LoVo (cell line): ENCODE results near the gene TGFBR1.

Source experiments
- DNase-seq: peaks from one replicate; pipeline ENCODE4 v3.0.0-alpha.2; 2016; ENCODE audit warnings: low spot score

The TGFBR1 gene

DNA sequence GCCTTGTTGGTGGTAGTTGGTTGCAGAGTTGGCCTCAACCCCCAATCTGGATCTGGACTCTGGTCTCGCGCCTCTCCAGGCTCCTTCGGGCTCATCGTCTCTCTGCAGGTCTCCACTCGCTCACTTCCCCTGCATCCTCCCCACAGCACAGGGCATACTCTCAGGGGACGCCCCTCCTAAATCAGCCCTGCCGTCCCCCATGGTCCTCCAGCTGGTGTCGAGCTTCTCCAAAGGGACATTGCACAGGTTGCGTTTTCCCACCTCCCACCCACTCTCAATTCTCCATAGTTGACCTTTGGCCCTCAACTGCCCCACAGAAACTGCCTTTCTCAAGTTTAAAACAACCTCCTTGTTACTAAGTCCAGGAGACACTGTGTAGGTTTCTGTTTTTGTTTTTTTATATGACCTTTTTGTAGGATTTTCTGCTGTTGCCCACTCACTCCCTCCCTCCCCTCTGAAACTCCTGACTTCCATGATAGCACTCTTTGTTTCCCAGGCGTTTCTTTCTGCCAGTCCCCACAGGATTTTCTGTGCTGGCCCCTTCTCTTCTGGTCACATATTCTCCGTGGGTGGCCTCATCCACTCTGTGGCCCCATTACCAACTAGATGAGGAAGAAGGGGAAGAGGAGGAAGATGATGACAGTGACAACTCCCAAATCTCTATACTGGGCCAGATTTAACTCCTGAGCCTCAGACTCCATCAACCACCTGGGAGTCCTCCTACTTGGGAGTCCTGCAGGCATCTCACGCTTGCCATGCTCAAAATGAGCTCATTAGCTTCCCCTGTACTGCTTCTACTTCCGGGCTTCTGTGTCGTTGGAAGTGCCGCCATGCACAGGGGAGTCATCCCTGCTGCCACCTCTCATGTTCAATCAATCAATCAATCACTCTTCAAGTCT is 66.6 kb downstream of the TGFBR1 start:
- DNase-seq = no peak

DNA sequence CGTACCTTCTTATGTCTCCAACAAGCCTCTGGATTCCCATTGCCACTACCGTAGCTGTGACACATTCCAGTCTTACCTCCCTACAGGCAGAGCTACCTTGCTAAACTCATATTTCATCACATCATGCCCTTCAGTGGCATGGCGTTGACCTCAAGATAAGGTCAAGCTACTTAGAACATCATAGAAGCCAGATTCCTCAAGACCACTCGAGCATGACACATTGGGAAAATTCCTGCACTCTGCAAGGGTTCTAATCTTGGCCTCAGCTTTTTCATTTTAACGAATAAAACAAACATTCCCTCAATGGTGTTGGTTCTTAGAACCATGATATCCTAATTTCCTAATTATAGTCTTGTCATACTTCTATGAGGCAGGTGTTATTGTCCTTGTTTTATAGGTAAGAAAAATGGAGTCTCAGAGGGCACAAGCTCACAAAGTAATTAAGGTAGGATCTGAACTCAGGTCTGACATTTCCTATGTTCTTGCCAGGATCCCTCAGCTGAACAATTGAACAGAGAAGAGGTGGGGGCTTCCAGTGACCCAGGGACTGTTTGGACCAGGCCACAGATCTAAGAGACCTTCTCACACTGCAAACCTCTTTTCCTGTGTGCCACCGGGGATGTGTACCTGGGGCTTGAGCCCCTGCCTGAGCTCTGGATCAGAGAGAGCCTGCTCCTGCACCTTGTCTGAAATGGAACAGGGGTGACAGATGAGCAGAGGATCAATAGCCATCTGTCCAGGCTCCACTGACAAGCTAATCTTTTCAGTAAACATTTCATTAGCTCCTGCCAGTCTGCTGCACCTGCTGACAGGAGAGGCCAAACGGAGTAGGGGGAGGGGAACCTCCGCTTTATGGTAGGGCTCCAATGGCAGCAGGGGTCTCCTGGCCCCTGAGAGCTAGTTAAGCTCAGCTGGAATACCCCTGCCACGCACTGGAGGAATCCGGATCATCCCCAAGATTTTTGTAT is 67.5 kb downstream of the TGFBR1 start:
- no peak for DNase-seq

DNA sequence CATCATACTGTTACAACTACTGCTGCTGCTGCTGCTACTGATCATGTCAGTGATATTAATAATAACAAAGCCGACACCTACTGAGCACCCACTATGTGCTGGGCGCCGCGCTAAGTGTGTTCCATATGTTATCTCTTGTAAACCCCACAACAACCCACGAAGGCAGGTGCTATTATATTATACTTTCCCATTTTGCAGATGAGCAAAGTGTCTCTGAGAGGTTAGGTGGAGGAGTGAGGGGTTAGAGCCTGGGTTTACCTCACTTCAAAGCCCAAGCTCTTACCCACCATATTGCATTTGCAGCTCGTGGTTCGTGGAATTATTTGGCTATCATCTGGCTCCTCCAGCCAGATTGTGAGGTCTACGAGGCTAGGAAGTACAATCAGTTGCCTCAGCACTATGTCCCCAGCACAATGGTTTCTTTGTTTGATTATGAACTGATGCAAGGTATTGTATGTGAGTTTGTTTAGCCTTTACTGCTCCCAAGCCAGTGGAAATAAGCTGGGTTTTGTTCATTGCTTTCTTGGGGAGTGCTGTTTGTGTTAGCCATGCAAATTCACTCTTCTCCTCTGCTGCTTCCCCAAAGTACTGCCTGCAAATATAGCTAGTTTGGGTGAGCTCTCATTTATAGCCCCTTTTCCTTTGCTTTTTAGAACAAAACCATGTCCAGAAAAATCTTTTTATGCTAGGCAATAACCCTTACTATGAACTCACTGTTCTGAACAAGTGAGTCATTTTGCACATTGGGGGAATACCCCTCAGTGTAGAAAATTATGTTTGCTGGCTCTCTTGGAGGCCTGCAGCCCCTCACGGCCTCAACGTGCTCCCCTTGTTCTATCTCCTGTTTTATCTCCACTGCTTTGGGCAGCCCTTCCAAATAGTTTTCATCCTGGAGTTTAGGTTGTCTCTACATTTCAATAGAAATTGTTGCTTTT is 68.9 kb downstream of the TGFBR1 start:
- no peak for DNase-seq

DNA sequence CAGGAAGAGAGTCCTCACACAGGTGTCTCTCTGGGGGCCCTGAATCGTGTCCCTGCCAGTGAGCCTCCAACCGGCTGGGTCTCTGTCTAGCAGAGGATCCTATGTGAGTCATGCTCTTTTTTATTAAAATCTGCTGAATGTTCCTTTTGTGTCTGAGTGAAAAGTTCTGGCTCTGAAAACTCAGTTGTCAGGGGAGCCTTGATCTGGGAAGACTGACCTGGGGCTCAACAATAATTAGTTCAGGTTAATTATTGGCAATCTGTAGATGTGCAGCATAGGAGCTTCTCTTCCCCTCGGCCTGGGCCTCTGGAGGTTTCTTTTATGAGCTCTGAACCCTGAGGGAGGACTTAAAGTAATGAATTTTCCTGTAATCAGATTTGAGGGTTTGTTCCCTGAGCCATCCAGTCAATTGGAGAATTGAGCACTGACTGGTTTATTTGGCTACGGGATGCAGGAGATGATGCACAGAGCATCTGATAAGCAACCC is 71.7 kb downstream of the TGFBR1 start:
- DNase-seq = no peak

DNA sequence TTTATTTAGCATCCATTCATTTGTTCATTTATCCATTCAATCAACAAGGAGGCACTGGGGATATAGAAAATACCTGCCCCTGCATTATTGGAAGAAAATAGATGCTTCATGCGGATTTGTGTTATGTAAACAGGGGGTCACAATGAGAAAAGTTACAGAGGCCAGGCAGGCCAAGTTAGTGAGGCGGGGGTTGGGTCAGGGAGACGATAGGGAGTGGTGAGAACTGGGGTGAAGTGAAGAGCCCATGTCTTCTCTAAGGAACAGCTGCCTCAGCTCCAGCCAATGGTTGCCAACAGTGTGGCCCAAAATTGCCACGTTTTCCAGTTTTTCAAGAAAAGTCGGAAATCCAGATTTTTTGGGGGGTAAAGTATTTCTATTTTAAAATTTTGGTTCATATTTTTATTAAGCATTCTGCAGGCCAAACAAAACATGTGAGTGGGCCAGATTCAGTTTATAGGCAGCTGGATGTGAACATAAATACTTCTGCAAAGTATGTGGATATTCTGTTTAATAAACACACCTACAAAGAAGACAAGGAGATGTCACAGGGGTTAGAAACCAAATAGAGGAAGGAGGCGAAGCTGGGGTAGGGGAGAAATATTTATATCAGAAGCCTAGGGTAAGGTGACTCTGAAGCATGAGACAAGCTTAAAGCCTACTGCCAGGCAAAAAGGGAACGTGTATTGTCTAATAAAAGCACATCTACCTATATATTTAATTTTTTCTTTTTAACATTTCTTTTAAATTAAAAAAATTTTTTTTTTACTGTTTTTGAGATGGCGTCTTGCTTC is 72.9 kb downstream of the TGFBR1 start:
- no peak for DNase-seq

DNA sequence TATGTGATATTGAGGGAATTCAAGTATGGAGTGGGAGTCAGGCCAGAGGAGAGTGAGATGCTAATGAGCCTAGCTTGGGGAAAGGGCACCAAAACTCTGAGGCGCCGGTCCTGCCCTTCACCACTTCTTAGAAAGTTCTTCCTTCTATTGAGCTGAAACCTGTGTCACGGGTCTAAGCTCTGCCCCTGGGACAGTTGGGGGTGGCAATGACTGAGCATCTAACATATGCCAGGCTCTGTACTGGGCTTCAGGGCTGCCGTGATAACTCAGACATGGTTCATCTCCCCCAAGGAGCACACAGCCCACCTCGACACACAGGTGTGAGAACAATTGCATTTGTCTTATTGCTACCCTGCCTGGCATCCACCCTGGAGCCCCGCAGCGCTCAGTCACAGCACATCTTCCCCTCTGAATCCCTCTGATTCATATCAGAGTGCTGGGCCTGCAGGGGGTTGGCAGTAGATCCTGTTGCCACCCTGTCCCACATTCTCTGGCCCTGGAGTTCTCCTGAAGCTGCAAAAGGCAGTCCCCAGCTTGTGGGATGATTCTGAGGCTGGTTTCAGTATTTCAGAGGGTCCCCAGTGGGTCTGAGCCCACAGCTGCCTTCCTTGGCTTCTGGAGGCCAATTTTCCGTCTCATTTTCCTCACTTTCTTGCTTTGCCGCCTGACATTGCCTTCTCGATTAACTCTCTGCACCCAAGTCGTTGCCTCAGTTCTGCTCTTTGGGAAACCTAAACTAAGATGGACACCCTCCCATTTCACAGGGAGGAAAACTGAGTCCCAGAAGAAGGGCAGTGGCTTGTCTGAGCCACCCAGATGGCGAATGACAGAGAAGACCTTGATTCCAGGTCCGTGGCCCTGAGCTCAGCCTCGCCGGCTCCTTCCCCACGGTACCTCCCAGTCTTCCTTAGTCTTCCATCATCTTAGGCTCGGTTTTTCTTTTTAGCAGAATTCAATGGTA is 74.3 kb downstream of the TGFBR1 start:
- DNase-seq = no peak

DNA sequence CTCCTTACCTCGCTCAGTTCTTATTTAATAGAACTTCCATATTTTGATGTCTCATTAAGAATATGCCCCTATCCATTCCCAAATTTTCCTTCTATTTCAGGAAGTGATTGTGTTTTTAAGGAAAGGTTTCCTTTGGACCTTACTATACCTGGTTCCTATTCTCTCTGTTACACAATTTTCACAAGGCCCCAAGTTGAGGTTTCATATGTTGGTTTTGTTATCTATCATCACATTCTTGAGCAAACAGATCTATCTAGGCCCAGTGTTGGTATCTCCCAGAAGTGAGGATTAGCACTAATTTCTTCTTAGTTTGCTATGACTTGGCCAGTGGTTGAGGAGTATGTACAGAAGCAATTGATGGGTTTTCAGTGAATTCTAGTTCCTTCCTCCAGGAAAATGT is 75.3 kb downstream of the TGFBR1 start:
- no peak for DNase-seq

DNA sequence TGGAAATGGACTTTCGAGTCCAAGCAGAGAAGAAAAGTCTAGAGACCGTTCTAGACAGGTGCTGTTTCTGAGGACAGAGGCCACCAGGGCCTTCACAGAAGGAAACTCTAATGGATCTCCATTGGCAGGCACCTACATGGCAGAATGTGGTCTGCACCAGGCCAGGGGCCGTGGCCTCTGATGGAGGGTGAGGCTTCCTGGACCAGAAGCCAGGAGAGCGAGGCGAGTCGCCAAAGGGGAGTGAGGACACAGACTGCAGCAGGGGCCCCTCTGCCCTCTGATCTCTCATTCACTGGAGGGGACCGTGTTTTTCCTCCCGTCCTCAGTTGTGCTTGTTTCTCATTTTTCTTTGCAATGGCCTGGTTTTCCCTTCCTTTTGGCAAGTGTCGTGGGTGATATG is 75.7 kb downstream of the TGFBR1 start:
- DNase-seq = no peak

DNA sequence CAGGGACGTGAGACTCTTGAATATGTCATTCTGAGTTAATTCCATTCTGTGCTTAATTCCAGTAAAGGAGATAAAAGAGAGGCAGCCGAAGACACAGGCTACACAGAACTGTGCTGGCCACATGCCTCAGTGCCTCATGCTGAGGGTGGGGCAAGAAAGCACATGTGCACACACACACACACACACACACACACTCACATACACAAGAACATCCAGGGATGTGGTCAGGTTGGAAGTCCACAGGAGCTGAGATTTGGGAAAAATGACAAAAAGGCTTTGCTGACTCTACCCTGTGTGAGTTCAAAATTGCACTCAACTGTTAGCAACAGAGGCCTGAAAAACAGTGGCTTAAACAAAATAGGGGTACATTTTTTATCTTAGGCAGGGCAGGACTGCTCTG is 76.3 kb downstream of the TGFBR1 start:
- no peak for DNase-seq

DNA sequence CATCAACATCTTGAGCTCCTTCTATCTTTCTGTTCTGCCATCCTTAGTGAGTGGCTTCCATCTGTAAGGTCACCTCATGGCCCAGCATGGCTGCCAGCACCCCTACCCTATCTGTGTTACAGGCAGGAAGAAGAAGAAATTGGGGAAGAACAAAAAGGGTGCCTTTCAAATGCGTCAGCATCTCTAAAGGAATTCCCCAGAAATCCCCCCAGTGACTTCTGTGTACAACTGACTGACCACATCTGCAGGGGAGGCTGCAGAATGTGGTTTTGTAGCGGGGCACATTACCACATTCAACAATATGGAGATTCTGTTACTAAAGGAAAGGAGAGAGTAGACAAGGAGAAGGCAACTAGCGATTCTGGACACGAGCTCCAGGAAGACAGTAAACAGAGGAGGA is 76.7 kb downstream of the TGFBR1 start:
- no peak for DNase-seq

DNA sequence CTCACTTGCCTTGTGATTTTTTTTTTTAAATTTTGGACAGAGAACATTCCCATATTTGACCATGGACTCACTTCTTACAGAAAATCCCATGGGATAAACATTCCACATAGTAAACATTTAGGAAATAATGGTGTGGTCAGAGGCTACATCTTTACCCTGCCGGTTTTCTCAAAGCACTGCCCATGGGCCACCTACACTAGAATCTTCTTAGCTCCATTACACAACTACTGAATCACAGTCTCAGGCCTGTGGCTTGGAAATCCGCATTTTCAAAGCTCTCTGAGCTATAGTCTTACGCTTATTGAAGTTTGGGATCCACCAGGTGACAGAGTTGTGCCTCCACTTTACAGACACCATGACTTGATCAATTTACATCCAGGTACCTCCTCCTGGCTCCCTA is 77.4 kb downstream of the TGFBR1 start:
- no peak for DNase-seq

DNA sequence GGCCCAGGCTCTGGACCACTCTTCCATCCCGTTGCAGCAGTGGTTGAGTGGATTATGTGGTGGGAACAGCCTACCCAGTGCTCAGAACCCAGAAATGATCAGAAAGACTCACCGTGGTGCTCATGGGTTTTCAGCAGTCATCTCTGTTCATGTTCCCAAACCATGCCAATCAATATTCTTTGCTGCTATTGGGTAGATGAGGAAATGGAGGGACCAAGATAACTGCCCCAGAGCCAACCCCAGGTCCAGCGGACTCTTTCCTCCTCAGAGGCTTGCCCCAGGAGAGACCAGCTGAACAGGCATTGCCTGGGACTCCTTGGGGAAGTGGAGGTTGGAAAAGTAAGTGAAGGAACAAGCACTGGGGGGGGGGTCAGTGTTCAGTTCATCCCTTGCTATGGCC is 78.7 kb downstream of the TGFBR1 start:
- DNase-seq = no peak

DNA sequence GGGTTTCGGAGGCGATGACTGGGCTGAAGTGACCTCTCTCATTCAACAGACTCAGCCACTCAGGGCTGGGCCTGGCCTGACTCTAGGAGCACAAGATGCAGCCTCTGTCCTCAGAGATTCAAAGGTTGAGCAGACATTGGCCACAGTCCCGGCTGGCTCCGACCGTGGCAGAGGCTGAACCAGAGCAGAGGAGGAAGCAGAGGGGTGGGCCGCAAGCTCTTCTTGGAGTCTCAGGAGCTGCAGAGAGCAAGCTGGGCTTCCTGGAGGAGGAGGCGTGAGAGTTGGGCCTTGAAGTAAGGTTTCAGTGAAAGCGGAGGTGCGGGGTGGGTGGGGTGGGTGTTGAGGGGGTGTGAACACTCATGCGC is 79.2 kb downstream of the TGFBR1 start:
- DNase-seq = no peak

DNA sequence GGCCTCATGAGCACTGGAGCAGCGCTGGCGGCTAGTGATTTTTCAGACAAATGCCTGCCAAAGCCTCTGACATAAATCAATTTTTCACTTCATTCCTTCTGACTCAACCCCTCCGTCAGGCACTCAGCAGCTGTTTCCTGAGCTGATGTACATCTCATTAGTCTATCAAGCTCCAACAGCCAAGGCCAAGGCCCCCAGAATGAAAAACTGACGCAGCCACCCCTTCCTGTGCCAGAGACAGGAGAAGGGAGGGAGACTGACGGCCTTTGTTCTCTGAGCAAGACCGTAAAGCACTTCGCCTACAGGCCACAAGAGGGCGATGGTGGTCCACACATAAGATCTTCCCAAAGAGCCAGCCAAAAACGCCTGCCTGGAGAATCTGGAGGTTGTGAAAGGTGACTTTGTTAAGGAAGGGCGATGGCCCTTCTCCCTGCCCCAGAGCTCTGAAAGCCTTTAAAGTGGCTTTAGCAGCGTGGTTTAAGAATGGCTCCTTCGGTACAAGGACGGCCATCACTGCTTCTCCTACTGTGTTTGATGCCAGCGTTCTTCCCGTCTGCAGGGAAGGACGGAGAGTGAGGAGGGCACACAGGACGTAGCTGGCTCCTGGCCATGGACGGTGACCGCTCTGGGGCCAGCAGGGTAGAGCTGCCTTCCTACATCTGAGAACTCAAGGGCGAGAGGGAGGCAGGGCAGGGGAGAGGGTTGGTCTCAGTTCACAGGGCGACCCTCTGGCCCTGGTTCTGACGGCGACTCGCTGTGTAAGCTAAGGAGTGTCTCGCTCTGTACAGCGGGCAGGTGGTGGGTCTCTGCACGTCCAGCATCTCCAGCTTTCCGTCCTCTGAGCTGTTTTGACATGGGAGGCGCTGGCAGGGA is 79.8 kb downstream of the TGFBR1 start:
- DNase-seq = peak; percentile 72

DNA sequence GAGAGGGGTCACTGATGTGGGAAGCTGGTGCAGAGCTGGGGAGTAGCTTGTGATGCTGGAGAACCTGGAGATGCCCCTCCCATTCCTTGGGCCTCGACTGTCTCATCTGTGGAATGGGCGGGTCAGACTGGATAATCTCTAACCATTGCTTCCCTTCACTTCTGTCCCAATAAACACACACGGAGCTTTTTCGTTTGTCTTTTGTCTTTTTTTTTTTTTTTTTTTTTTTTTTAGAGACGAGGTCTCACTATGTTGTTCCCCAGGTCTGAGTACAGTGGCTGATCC is 80.4 kb downstream of the TGFBR1 start:
- no peak for DNase-seq

DNA sequence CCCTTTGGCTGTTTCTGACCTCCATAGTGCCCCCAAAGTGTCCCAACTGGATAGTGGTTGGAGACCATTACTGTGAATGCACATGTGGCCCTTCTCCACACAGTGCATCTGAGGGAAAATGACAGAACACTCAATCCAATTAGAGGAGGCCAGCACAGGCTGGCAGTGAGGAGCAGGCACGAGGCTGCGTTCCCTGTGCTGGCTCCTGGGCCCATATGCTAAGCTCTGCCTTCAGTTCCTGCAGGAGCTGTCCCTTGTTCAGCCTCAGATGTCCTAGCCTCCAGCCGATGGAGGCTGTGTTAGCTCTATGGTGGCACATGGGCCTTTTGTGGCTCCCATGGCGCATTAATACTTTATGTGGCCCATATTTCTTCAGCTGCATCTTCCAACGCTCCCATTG is 81.0 kb downstream of the TGFBR1 start:
- no peak for DNase-seq

DNA sequence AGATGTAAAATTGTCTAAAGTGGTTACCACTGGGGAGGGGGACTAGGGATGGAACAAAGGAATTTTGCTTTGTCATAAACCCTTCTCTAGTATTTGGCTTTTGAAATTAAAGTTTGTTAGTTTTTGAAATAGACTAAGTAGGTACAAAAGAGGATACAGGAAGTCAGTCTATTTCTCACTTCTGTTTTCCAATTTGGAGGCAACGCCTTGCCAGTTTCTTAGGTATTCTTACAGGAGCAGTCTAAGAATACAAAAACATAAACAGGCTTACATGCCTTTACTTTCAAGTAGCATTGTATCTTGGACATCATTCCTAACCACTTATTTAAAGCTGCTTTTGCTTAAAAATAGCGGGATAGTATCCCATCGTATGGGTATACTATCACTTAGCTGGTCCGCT is 82.4 kb downstream of the TGFBR1 start:
- no peak for DNase-seq

DNA sequence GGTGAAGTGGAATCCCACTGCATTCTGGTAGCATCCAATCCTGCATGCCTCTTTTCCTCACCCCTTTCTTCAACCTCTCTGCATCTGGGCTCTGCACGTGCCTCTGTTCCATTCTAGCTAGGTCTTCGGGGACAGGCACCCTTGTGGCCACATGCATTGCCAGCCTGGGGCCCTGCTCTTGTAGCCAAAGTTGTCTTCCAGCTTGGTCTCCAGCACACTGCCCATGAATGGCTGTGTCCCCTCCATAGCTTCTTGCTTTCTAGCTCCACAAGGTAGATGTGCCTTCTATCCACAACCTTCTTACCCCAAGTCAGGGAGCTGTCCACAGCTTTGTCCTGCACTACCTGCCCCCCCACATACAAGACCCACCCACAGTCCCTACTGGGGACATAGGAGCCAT is 84.3 kb downstream of the TGFBR1 start:
- no peak for DNase-seq
